MCF 10A (cell line): ENCODE data around the gene OTULIN. TPM values are rescaled to one million over a fixed set of nuclear protein-coding genes. Genes with fewer than 3 reads are reported as not detected.

ENCODE experiments used
- BruUV-seq: library from RNA; stranded (reverse); fragments of 400-500 nt; replicated peaks from 2 replicates; lab custom pipeline; 2021; lab: Mats Ljungman, UMichigan
- CTCF ChIA-PET: fragments of 300-600 bp; sonication (Branson Sonifier 250); formaldehyde crosslinking; extraction: SDS; loops from one replicate; lab custom pipeline; 2021; ENCODE audit warnings: antibody characterized with exemption, inconsistent platforms; lab: Yijun Ruan, JAX
- POLR2A ChIA-PET: fragments of 300-600, 350-650 bp; sonication (Branson Sonifier 250); formaldehyde crosslinking; extraction: SDS; loops from one replicate; lab custom pipeline; 2020; ENCODE audit warnings: antibody characterized with exemption, inconsistent platforms; lab: Yijun Ruan, JAX
- DNase-seq: peaks from one replicate; pipeline ENCODE4 v3.0.0-alpha.2; 2018; ENCODE audit not compliant: unreplicated experiment
- H3K27ac Mint-ChIP-seq: one replicate; pipeline ENCODE4 v1.8.0; 2022; ENCODE audit warnings: mild to moderate bottlenecking, low read depth, mixed read lengths; ENCODE audit not compliant: unreplicated experiment
- H3K27me3 Mint-ChIP-seq: one replicate; pipeline ENCODE4 v1.8.0; 2022; ENCODE audit warnings: mixed read lengths; ENCODE audit not compliant: insufficient read depth, unreplicated experiment
- H3K36me3 Mint-ChIP-seq: one replicate; pipeline ENCODE4 v1.8.0; 2022; ENCODE audit warnings: mild to moderate bottlenecking, moderate library complexity, mixed read lengths; ENCODE audit not compliant: insufficient read depth, unreplicated experiment
- H3K4me1 Mint-ChIP-seq: one replicate; pipeline ENCODE4 v1.8.0; 2022; ENCODE audit warnings: mixed read lengths; ENCODE audit not compliant: insufficient read depth, unreplicated experiment
- H3K4me3 Mint-ChIP-seq: one replicate; pipeline ENCODE4 v1.8.0; 2022; ENCODE audit warnings: mild to moderate bottlenecking, moderate library complexity, mixed read lengths; ENCODE audit not compliant: unreplicated experiment
- H3K9me3 Mint-ChIP-seq: one replicate; pipeline ENCODE4 v1.8.0; 2022; ENCODE audit warnings: mixed read lengths; ENCODE audit not compliant: unreplicated experiment
- CTCF ChIP-seq: fragments of 200-600 bp; IDR thresholded peaks from one replicate; pipeline ENCODE4 v1.8.0; 2022; ENCODE audit warnings: antibody characterized with exemption, mild to moderate bottlenecking; ENCODE audit not compliant: unreplicated experiment
- intact Hi-C: fragments of 100-400 bp; cut with micrococcal nuclease; formaldehyde crosslinking; loops from 2 replicates; pipeline ENCODE4 v1.14.1; 2022
- total RNA-seq: library from RNA; stranded (reverse); gene quantifications from 2 replicates; pipeline ENCODE4 v1.2.3, GENCODE V29; 2022

OTULIN gene
- total RNA-seq, 1 experiment from 2014 or later: 34.6 TPM

- no TSS peak for BruUV-seq
Measured at GRCh38 chr5:14659821-14660607, 4.5 kb upstream of the OTULIN start.

GRCh38 chr5:14660833-14661232, 3.7 kb upstream of the OTULIN start:
- peaks cover 6% of the 10 kb centered on the region for H3K36me3 Mint-ChIP-seq
- CTCF ChIA-PET: interaction anchor here (0.6 to 1.8 kb wide), 4 partner anchors 12 to 518 kb away, joined by 3 to 17 read pairs (median 4); no protein-coding TSS in a partner anchor

More at GRCh38 chr5:14659821-14660607, 4.5 kb upstream of the OTULIN start:
- Mint-ChIP-seq H3K4me3 (peak overlapping the region; percentile 47), H3K27me3 (no peaks in the 10 kb centered on the region), H3K27ac (peak overlapping the region; percentile 71), H3K36me3 (peaks cover 6% of the 10 kb centered on the region), H3K9me3 (no peaks in the 10 kb centered on the region), H3K4me1 (peaks cover 24% of the 10 kb centered on the region)
- CTCF ChIA-PET: interaction anchor here (0.6 to 1.5 kb wide), 4 partner anchors 11 to 676 kb away, joined by 3 to 17 read pairs (median 3); no protein-coding TSS in a partner anchor
- intact Hi-C loops: no loop called here
- peak; percentile 92 for DNase-seq
- POLR2A ChIA-PET: interaction anchor here (0.7 to 2.6 kb wide), 6 partner anchors 10 to 624 kb away, joined by 3 to 14 read pairs (median 4); no protein-coding TSS in a partner anchor
- TF ChIP-seq CTCF: no peak

GRCh38 chr5:14662721-14663260, 1.7 kb upstream of the OTULIN start:
- CTCF ChIA-PET: interaction anchor here (1.8 to 1.9 kb wide), 2 partner anchors 14 to 24 kb away, joined by 5 read pairs; no protein-coding TSS in a partner anchor
- POLR2A ChIA-PET: interaction anchor here (1.4 to 2.7 kb wide), 3 partner anchors 13 to 21 kb away, joined by 4 to 21 read pairs (median 8); no protein-coding TSS in a partner anchor
- H3K4me1 Mint-ChIP-seq: peaks cover 36% of the 10 kb centered on the region

More at GRCh38 chr5:14660833-14661232, 3.7 kb upstream of the OTULIN start:
- DNase-seq: no peak
- TF ChIP-seq CTCF: no peak
- H3K4me1 Mint-ChIP-seq: peaks cover 20% of the 10 kb centered on the region
- H3K27me3 Mint-ChIP-seq: no peaks in the 10 kb centered on the region
- H3K9me3 Mint-ChIP-seq: no peaks in the 10 kb centered on the region
- BruUV-seq: no TSS peak
- H3K27ac Mint-ChIP-seq: peak overlapping the region; percentile 71
- no peak overlapping the region for H3K4me3 Mint-ChIP-seq
- POLR2A ChIA-PET: interaction anchor here (0.7 to 2.6 kb wide), 8 partner anchors 9 to 625 kb away, joined by 3 to 14 read pairs (median 4); no protein-coding TSS in a partner anchor
- intact Hi-C loops: no loop called here

More at GRCh38 chr5:14662721-14663260, 1.7 kb upstream of the OTULIN start:
- Mint-ChIP-seq H3K9me3 (no peaks in the 10 kb centered on the region), H3K36me3 (peaks cover 12% of the 10 kb centered on the region), H3K27ac (peak overlapping the region; percentile 97), H3K4me3 (peak overlapping the region; percentile 97), H3K27me3 (no peaks in the 10 kb centered on the region)
- intact Hi-C loops: no loop called here
- no peak for TF ChIP-seq CTCF
- BruUV-seq: no TSS peak
- DNase-seq: no peak
